GM23248 (cell line): ENCODE results near the gene ZNF587. TPM values are rescaled to one million over a fixed set of nuclear protein-coding genes. Genes with fewer than 3 reads are reported as not detected.
"Not testable (repeated sequence)": the region's sequence is repeated elsewhere in the genome, so short reads cannot be mapped to it uniquely, and the experiment has no call there.

Experiments
- DNase-seq: peaks from one replicate; pipeline ENCODE4 v3.0.0-alpha.2; 2015
- H2AFZ ChIP-seq: fragments of 200-600 bp; sonication (generic); 2 replicates; pipeline ENCODE4 v1.6.1; 2016; ENCODE audit warnings: antibody characterized with exemption
- H3F3A ChIP-seq: fragments of 200-600 bp; sonication (generic); 2 replicates; pipeline ENCODE4 v1.6.1; 2016; ENCODE audit warnings: mild to moderate bottlenecking, antibody characterized with exemption, mixed run types; ENCODE audit not compliant: insufficient read depth
- H3K27ac ChIP-seq: fragments of 200-600 bp; sonication (generic); 2 replicates; pipeline ENCODE4 v1.5.1; 2016; ENCODE audit warnings: mild to moderate bottlenecking
- H3K27me3 ChIP-seq: fragments of 200-600 bp; sonication (generic); replicated peaks from 2 replicates; pipeline ENCODE4 v1.6.1; 2016; ENCODE audit warnings: mild to moderate bottlenecking; ENCODE audit not compliant: insufficient read depth
- H3K36me3 ChIP-seq: fragments of 200-600 bp; sonication (generic); 2 replicates; pipeline ENCODE4 v1.6.1; 2016; ENCODE audit warnings: low read depth, mild to moderate bottlenecking
- H3K4me1 ChIP-seq: fragments of 200-600 bp; sonication (generic); 2 replicates; pipeline ENCODE4 v1.6.1; 2016; ENCODE audit warnings: mild to moderate bottlenecking; ENCODE audit not compliant: insufficient read depth
- H3K4me2 ChIP-seq: fragments of 200-600 bp; sonication (generic); one replicate; pipeline ENCODE4 v1.6.1; 2016; ENCODE audit warnings: mild to moderate bottlenecking; ENCODE audit not compliant: unreplicated experiment
- H3K4me3 ChIP-seq: fragments of 200-600 bp; sonication (generic); 2 replicates; pipeline ENCODE4 v1.5.1; 2016; ENCODE audit warnings: mild to moderate bottlenecking
- H3K79me2 ChIP-seq: fragments of 200-600 bp; sonication (generic); 2 replicates; pipeline ENCODE4 v1.6.1; 2016; ENCODE audit warnings: mild to moderate bottlenecking; ENCODE audit not compliant: insufficient read depth
- H3K9ac ChIP-seq: fragments of 200-600 bp; sonication (generic); 2 replicates; pipeline ENCODE4 v1.6.1; 2016; ENCODE audit warnings: mild to moderate bottlenecking
- H3K9me2 ChIP-seq: fragments of 200-600 bp; sonication (generic); 2 replicates; pipeline ENCODE4 v1.6.1; 2016; ENCODE audit warnings: mixed run types, mild to moderate bottlenecking, moderate library complexity; ENCODE audit not compliant: insufficient read depth
- H3K9me3 ChIP-seq: fragments of 200-600 bp; sonication (generic); one replicate; pipeline ENCODE4 v1.6.1; 2017; ENCODE audit warnings: low read depth
- H4K20me1 ChIP-seq: fragments of 200-600 bp; sonication (generic); 2 replicates; pipeline ENCODE4 v1.6.0; 2016; ENCODE audit not compliant: insufficient read depth
- EZH2 ChIP-seq: fragments of 200-600 bp; sonication (generic); IDR thresholded peaks from 2 replicates; pipeline ENCODE4 v1.6.1; 2018; ENCODE audit warnings: antibody characterized with exemption, mild to moderate bottlenecking; ENCODE audit not compliant: insufficient read depth, poor library complexity, severe bottlenecking
- EZH2phosphoT487 ChIP-seq: fragments of 200-600 bp; sonication (generic); IDR thresholded peaks from 2 replicates; pipeline ENCODE4 v1.6.1; 2018; ENCODE audit warnings: antibody characterized with exemption, moderate library complexity, mild to moderate bottlenecking, low read depth; ENCODE audit not compliant: insufficient read depth
- WGBS, 2 experiments: methylation state at CpG; one replicate each; pipeline ENCODE4 v1.1.6; 2015 to 2017; ENCODE audit warnings: low lambda C conversion rate in 2 of 2, low coverage in 1 of 2; ENCODE audit errors: missing lambda C conversion rate in 2 of 2; 5-methylcytosine and 5-hydroxymethylcytosine counted together
- in situ Hi-C: fragments of 300-500 bp; cut with MboI; formaldehyde crosslinking; loops from 2 replicates; pipeline ENCODE4 v1.15.0; 2020
- polyA plus RNA-seq: library from polyadenylated mRNA; unstranded; fragments of >200 nt; fragmentation: Nextera tagmentation; extraction: Ambion mirVana; gene quantifications from 2 replicates; pipeline ENCODE4 v1.2.1, GENCODE V29; 2016
- total RNA-seq: library from RNA; depleted of rRNA; stranded (reverse); fragments of >200 nt; shearing (Covaris generic); gene quantifications from 2 replicates; pipeline ENCODE4 v1.2.3, GENCODE V29; 2014

Gene ZNF587
- total and polyA plus RNA-seq, 2 experiments from 2014 or later, result 6.9 to 14.3 TPM

GRCh38 chr19:57886046-57886445 is 36.4 kb downstream of the ZNF587 start:
- peaks cover 63% of the 10 kb centered on the region for H3K79me2 ChIP-seq
- H3K4me3 ChIP-seq, result no peak overlapping the region
- no peaks in the 10 kb centered on the region; the same call in 1 of the 2 replicates for H4K20me1 ChIP-seq
- no peaks in the 10 kb centered on the region for H3K9me3 ChIP-seq
- no peak overlapping the region for H3K9ac ChIP-seq
- no peak overlapping the region for H3K4me2 ChIP-seq
- H3K27ac ChIP-seq, result no peak overlapping the region
- peaks cover 7% of the 10 kb centered on the region; the same call in 1 of the 2 replicates for H3F3A ChIP-seq
- in situ Hi-C loops, result no loop called here
- no peak for TF ChIP-seq EZH2
- H3K4me1 ChIP-seq, result peaks cover 12% of the 10 kb centered on the region
- H3K9me2 ChIP-seq, result no peaks in the 10 kb centered on the region
- no peaks in the 10 kb centered on the region for H3K27me3 ChIP-seq
- DNase-seq, result no peak
- H3K36me3 ChIP-seq, result no peaks in the 10 kb centered on the region
- H2AFZ ChIP-seq, result no peak overlapping the region
- WGBS, 2 experiments, result 92 to 96% methylated on average over 3 of the region's 3 CpGs

- no peaks in the 10 kb centered on the region for H3K36me3 ChIP-seq
- H3K4me3 ChIP-seq, result peak overlapping the region; percentile 94
- H3K27ac ChIP-seq, result no peak overlapping the region
- H2AFZ ChIP-seq, result peak overlapping the region; percentile 95; the same call in 1 of the 2 replicates
- H3K4me2 ChIP-seq, result peak overlapping the region; percentile 83
- in situ Hi-C loops, result no loop called here
- H3K9me3 ChIP-seq, result no peaks in the 10 kb centered on the region
- H3K79me2 ChIP-seq, result peaks cover 63% of the 10 kb centered on the region
- peak; percentile 23 for DNase-seq
- peaks cover 7% of the 10 kb centered on the region; the same call in 1 of the 2 replicates for H3F3A ChIP-seq
- H4K20me1 ChIP-seq, result no peaks in the 10 kb centered on the region; the same call in 1 of the 2 replicates
- TF ChIP-seq EZH2, result no peak
- TF ChIP-seq EZH2phosphoT487, result no peak
- peaks cover 12% of the 10 kb centered on the region for H3K4me1 ChIP-seq
- peak overlapping the region; percentile 87 for H3K9ac ChIP-seq
- no peaks in the 10 kb centered on the region for H3K9me2 ChIP-seq
- no peaks in the 10 kb centered on the region for H3K27me3 ChIP-seq
- 8 to 13% methylated on average over 6 of the region's 6 CpGs for WGBS, 2 experiments
These were observed 37.7 kb downstream of the ZNF587 start for GRCh38 chr19:57887195-57887941.

GRCh38 chr19:57888107-57888559 is 38.5 kb downstream of the ZNF587 start:
- peak overlapping the region; percentile 87 for H3K9ac ChIP-seq
- peak overlapping the region; percentile 55 for H3K27ac ChIP-seq
- no peaks in the 10 kb centered on the region for H3K36me3 ChIP-seq
- H3K4me2 ChIP-seq, result peak overlapping the region; percentile 83
- peaks cover 55% of the 10 kb centered on the region for H3K79me2 ChIP-seq
- H2AFZ ChIP-seq, result peak overlapping the region; percentile 95
- peak overlapping the region; percentile 94 for H3K4me3 ChIP-seq
- WGBS, 2 experiments, result 11 to 17% methylated on average over 8 of the region's 8 CpGs
- no peaks in the 10 kb centered on the region for H3K9me2 ChIP-seq
- H4K20me1 ChIP-seq, result no peaks in the 10 kb centered on the region; the same call in 1 of the 2 replicates
- no peaks in the 10 kb centered on the region for H3K9me3 ChIP-seq
- DNase-seq, result peak; percentile 43
- peaks cover 12% of the 10 kb centered on the region for H3K4me1 ChIP-seq
- in situ Hi-C loops, result no loop called here
- no peaks in the 10 kb centered on the region for H3K27me3 ChIP-seq
- H3F3A ChIP-seq, result peaks cover 7% of the 10 kb centered on the region; the same call in 1 of the 2 replicates
- no peak for TF ChIP-seq EZH2
- TF ChIP-seq EZH2phosphoT487, result no peak

GRCh38 chr19:57888560-57889231 is 39.0 kb downstream of the ZNF587 start, which contains the start of gene ZNF814:
Gene ZNF814, minus strand, starts transcription at chr19:57889037. Its CDS starts 235 bp downstream, at chr19:57888802.
- Histone ChIP-seq H3K9ac (peak within 1 kb of the TSS; percentile 87), H3K36me3 (no peaks in the 10 kb centered on the region), H4K20me1 (no peaks in the 10 kb centered on the region; the same call in 1 of the 2 replicates), H3K9me3 (no peaks in the 10 kb centered on the region), H2AFZ (peak within 1 kb of the TSS; percentile 95), H3K4me1 (peaks cover 12% of the 10 kb centered on the region), H3F3A (peaks cover 7% of the 10 kb centered on the region; the same call in 1 of the 2 replicates), H3K4me3 (peak within 1 kb of the TSS; percentile 94), H3K9me2 (no peaks in the 10 kb centered on the region), H3K79me2 (peaks cover 49% of the 10 kb centered on the region), H3K27me3 (no peaks in the 10 kb centered on the region), H3K4me2 (peak within 1 kb of the TSS; percentile 83), H3K27ac (peak within 1 kb of the TSS; percentile 55)
- no peak for TF ChIP-seq EZH2
- TF ChIP-seq EZH2phosphoT487, result no peak
- in situ Hi-C loops, result no loop called here
- 4% methylated on average over 43 of the region's 43 CpGs for WGBS, 2 experiments
- DNase-seq, result peak; percentile 89

- H3K9me2 ChIP-seq, H3K9ac ChIP-seq, H3K4me2 ChIP-seq, H3K9me3 ChIP-seq, H3K4me1 ChIP-seq, H2AFZ ChIP-seq, H3K36me3 ChIP-seq, H3K27me3 ChIP-seq, in situ Hi-C loops, H3K4me3 ChIP-seq, H4K20me1 ChIP-seq, H3F3A ChIP-seq: not testable (repeated sequence)
- 23 to 34% methylated on average over 3 of the region's 3 CpGs for WGBS, 2 experiments
- peak; percentile 55 for DNase-seq
- H3K79me2 ChIP-seq, result peaks cover 29% of the 10 kb centered on the region
- peak overlapping the region; percentile 40; the same call in 1 of the 2 replicates for H3K27ac ChIP-seq
These were observed 41.0 kb downstream of the ZNF587 start for GRCh38 chr19:57890706-57891105.
